LNCAP (cell line): ENCODE results near the gene TRABD.

ENCODE experiments used
- CTCF ChIP-seq: fragments of 450-650 bp; IDR thresholded peaks from 2 replicates; pipeline ENCODE4 v1.5.1; 2017; ENCODE audit warnings: mild to moderate bottlenecking

TRABD gene

GRCh38 chr22:50205781-50206569, 20.3 kb downstream of the TRABD start:
- no peak for TF ChIP-seq CTCF

GRCh38 chr22:50206599-50206998, 20.9 kb downstream of the TRABD start:
- peak; percentile 51 for TF ChIP-seq CTCF

GRCh38 chr22:50207383-50208140, 21.8 kb downstream of the TRABD start:
- TF ChIP-seq CTCF: no peak

GRCh38 chr22:50208430-50208938, 22.8 kb downstream of the TRABD start:
- TF ChIP-seq CTCF: no peak

GRCh38 chr22:50208939-50209892, 23.5 kb downstream of the TRABD start:
- no peak for TF ChIP-seq CTCF

- peak; percentile 90 for TF ChIP-seq CTCF
These were observed 24.2 kb downstream of the TRABD start for GRCh38 chr22:50209893-50210292.
